GM23248 (cell line): ENCODE measurements around the gene CHST11.

ENCODE experiments used
- EZH2 ChIP-seq: fragments of 200-600 bp; sonication (generic); IDR thresholded peaks from 2 replicates; pipeline ENCODE4 v1.6.1; 2018; ENCODE audit warnings: antibody characterized with exemption, mild to moderate bottlenecking; ENCODE audit not compliant: insufficient read depth, poor library complexity, severe bottlenecking
- EZH2phosphoT487 ChIP-seq: fragments of 200-600 bp; sonication (generic); IDR thresholded peaks from 2 replicates; pipeline ENCODE4 v1.6.1; 2018; ENCODE audit warnings: antibody characterized with exemption, moderate library complexity, mild to moderate bottlenecking, low read depth; ENCODE audit not compliant: insufficient read depth

- TF ChIP-seq EZH2phosphoT487 (no peak), EZH2 (no peak)
Observed at GRCh38 chr12:104524034-104524832, 67.5 kb downstream of the CHST11 start.
